Prostate gland (tissue), 2 donors: ENCODE results near the gene VAC14. TPM values are rescaled to one million over a fixed set of nuclear protein-coding genes. Genes with fewer than 3 reads are reported as not detected.

Source experiments
- DNase-seq: peaks from one replicate; pipeline ENCODE4 v3.0.0-alpha.2; 2019; ENCODE audit warnings: low spot score
- H3K27ac ChIP-seq, 2 donors: fragments of 200-600 bp; sonication (generic); 2 replicates each; pipeline ENCODE4 v1.5.1; 2017 to 2019
- H3K27me3 ChIP-seq: fragments of 200-600 bp; sonication (generic); replicated peaks from 2 replicates; pipeline ENCODE4 v1.5.1; 2019; ENCODE audit not compliant: insufficient read depth
- H3K36me3 ChIP-seq, 2 donors: fragments of 200-600 bp; sonication (generic); 1 replicate in 1 of 2; 2 replicates in 1 of 2; pipeline versions ENCODE4 v1.5.1 to v1.8.1; 2017 to 2019
- H3K4me1 ChIP-seq: fragments of 200-600 bp; sonication (generic); replicated peaks from 2 replicates; pipeline ENCODE4 v1.5.1; 2019
- H3K4me3 ChIP-seq, 2 donors: fragments of 200-600 bp; sonication (generic); 2 replicates each; pipeline ENCODE4 v1.5.1; 2017 to 2019
- H3K9me3 ChIP-seq: fragments of 200-600 bp; sonication (generic); 2 replicates; pipeline ENCODE4 v1.5.1; 2017
- CTCF ChIP-seq, 4 experiments: fragments of 200-600 bp in 2 of 4; fragments of 450-650 bp in 2 of 4; sonication (generic) in 2 of 4; IDR thresholded peaks; 1 replicate in 3 of 4; 2 replicates in 1 of 4; pipeline ENCODE4 v1.5.1; 2016 to 2019; ENCODE audit warnings: antibody characterized with exemption in 4 of 4, mild to moderate bottlenecking in 2 of 4, moderate library complexity in 2 of 4
- POLR2A ChIP-seq: fragments of 450-650 bp; IDR thresholded peaks from one replicate; pipeline ENCODE4 v1.6.1; 2016; ENCODE audit warnings: antibody characterized with exemption, mild to moderate bottlenecking
- POLR2AphosphoS5 ChIP-seq: sonication (generic); formaldehyde crosslinking; IDR thresholded peaks from one replicate; pipeline ENCODE4 v1.6.1; 2017; ENCODE audit warnings: antibody characterized with exemption
- WGBS: methylation state at CpG from one replicate; pipeline ENCODE4 v1.1.5; 2018; 5-methylcytosine and 5-hydroxymethylcytosine counted together
- intact Hi-C: fragments of 100-400 bp; cut with DNase I; formaldehyde crosslinking; loops from one replicate; pipeline ENCODE4 v1.14.2; 2022
- total RNA-seq, 2 donors: library from RNA; depleted of rRNA; stranded (reverse); fragments of >200 nt; gene quantifications; one replicate each; pipeline ENCODE4 v1.1.0, GENCODE V29; 2016

The VAC14 gene
- total RNA-seq, 2 donors from 2014 or later = 30.3 to 66.8 TPM

- Histone ChIP-seq H3K9me3 (no peaks in the 10 kb centered on the region), H3K4me3 (no peak overlapping the region), H3K27me3 (no peaks in the 10 kb centered on the region), H3K36me3 (no peaks in the 10 kb centered on the region), H3K4me1 (no peaks in the 10 kb centered on the region), H3K27ac (no peak overlapping the region)
- DNase-seq = no peak
- intact Hi-C loops = no loop called here
- TF ChIP-seq POLR2A (no peak), CTCF (IDR thresholded peaks at IDR 0.05) (no peak), POLR2AphosphoS5 (no peak)
- 83% methylated on average over 8 of the region's 8 CpGs for WGBS
These were observed 7.0 kb downstream of the VAC14 start for GRCh38 chr16:70793851-70794502.

GRCh38 chr16:70790815-70791214, 10.1 kb downstream of the VAC14 start:
- H3K4me1 ChIP-seq = peaks cover 4% of the 10 kb centered on the region
- 72% methylated on average over 8 of the region's 8 CpGs for WGBS
- intact Hi-C loops = no loop called here
- TF ChIP-seq POLR2A (no peak), POLR2AphosphoS5 (no peak)
- no peaks in the 10 kb centered on the region for H3K27me3 ChIP-seq
- no peak overlapping the region for H3K4me3 ChIP-seq
- H3K36me3 ChIP-seq = no peaks in the 10 kb centered on the region
- no peak overlapping the region for H3K27ac ChIP-seq
- no peaks in the 10 kb centered on the region for H3K9me3 ChIP-seq
- DNase-seq = no peak

GRCh38 chr16:70789595-70790447, 11.1 kb downstream of the VAC14 start:
- no peak overlapping the region for H3K27ac ChIP-seq
- H3K27me3 ChIP-seq = no peaks in the 10 kb centered on the region
- peaks cover 4% of the 10 kb centered on the region for H3K4me1 ChIP-seq
- no peaks in the 10 kb centered on the region for H3K9me3 ChIP-seq
- TF ChIP-seq POLR2A (no peak), CTCF (IDR thresholded peaks at IDR 0.05) (no peak), POLR2AphosphoS5 (no peak)
- no peaks in the 10 kb centered on the region for H3K36me3 ChIP-seq
- intact Hi-C loops = no loop called here
- 74% methylated on average over 16 of the region's 16 CpGs for WGBS
- H3K4me3 ChIP-seq = no peak overlapping the region
- DNase-seq = no peak

GRCh38 chr16:70788668-70789594, 12.0 kb downstream of the VAC14 start:
- H3K4me1 ChIP-seq = peaks cover 4% of the 10 kb centered on the region
- H3K27ac ChIP-seq = no peak overlapping the region
- TF ChIP-seq POLR2AphosphoS5 (no peak), CTCF (IDR thresholded peaks at IDR 0.05) (no peak), POLR2A (no peak)
- no peaks in the 10 kb centered on the region for H3K9me3 ChIP-seq
- DNase-seq = no peak
- no peaks in the 10 kb centered on the region for H3K27me3 ChIP-seq
- no peak overlapping the region for H3K4me3 ChIP-seq
- no peaks in the 10 kb centered on the region for H3K36me3 ChIP-seq
- 59% methylated on average over 18 of the region's 18 CpGs for WGBS
- intact Hi-C loops = no loop called here
